Inflammatory macrophage treated with lipopolysaccharide for 1 hour (primary cell): Measurements from ENCODE around the gene HECW1.
"Not testable (repeated sequence)": the region's sequence is repeated elsewhere in the genome, so short reads cannot be mapped to it uniquely, and the experiment has no call there.

ENCODE experiments used
- DNase-seq, 2 donors: peaks; one replicate each; pipeline ENCODE4 v3.0.0-alpha.2; 2020 to 2022

HECW1 gene

DNA sequence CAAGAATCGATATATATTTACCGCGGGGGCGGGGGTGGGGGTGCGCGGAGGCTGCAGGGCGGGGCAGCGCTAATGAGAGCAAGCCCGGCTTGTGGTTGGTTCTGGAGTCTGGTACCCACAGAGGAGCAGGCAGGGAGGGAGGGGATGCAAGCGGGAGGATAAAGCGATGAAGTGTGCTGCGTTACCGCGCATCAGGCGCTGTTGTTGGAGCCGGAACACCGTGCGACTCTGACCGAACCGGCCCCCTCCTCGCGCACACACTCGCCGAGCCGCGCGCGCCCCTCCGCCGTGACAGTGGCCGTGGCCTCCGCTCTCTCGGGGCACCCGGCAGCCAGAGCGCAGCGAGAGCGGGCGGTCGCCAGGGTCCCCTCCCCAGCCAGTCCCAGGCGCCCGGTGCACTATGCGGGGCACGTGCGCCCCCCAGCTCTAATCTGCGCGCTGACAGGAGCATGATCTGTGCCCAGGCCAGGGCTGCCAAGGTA lies at the start of gene HECW1:
HECW1 (plus strand) TSS at position 189 of the 482 bp plus-strand sequence. CDS start 131,259 bp downstream, outside the sequence.
- no peak for DNase-seq

GRCh38 chr7:43071604-43072003 lies 40.8 kb upstream of the HECW1 start:
- DNase-seq, result peak in 1 of 2 donors; percentile 18

DNA sequence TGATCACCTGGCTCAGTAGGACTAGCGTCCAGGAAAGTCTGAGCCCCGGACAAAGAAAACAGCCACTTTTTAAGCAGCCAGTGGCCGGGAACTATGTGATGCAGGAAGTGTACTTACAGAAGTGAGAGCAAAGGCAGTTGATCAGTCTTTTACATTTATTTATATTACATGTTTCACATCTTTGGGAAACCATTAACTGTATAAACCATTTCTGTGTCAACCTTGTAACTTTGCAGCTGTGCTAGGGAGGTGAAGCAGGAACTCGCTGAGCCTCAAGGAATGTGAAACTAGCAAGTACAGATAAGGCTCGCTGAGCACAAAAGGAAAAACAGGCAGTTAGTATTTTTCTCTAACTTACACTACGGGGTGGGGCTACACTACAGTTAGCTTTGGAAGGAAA lies 39.9 kb upstream of the HECW1 start:
- no peak for DNase-seq

DNA sequence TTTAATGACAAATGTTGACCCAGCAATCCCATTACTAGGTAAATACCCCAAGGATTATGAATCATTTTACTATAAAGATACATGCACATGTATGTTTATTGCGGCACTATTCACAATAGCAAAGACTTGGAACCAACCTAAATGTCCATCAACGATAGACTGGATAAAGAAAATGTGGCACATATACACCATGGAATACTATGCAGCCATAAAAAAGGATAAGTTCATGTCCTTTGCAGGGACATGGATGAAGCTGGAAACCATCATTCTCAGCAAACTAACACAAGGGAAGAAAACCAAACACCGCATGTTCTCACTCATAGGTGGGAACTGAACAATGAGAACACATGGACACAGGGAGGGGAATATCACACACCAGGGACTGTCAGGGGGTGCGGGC lies 38.6 kb upstream of the HECW1 start:
- DNase-seq, result not testable (repeated sequence)

- peak; percentile 17 to 33 for DNase-seq
Measured at GRCh38 chr7:43076189-43076605, 36.2 kb upstream of the HECW1 start.

GRCh38 chr7:43076606-43077005 lies 35.8 kb upstream of the HECW1 start:
- no peak for DNase-seq

DNA sequence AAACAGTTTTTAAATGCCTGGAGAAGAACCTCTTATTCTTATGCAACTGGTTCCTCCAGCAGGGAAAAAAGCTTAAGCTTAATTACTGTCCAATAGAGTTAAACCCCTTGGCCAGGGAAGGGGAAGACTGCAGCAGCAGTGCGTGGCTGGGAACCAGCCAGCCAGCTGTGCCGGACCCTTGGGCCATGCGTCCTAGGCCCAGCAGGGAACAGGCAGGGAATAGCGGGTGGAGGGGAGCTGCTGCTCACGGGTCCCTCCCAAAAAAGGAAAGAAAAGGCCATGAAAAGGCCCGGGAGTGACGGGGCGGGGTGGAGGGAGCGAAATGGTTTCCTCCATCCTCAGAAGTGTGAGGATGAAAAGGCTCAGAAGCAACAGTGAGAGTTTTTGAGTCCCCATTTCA lies 35.2 kb upstream of the HECW1 start:
- no peak for DNase-seq

DNA sequence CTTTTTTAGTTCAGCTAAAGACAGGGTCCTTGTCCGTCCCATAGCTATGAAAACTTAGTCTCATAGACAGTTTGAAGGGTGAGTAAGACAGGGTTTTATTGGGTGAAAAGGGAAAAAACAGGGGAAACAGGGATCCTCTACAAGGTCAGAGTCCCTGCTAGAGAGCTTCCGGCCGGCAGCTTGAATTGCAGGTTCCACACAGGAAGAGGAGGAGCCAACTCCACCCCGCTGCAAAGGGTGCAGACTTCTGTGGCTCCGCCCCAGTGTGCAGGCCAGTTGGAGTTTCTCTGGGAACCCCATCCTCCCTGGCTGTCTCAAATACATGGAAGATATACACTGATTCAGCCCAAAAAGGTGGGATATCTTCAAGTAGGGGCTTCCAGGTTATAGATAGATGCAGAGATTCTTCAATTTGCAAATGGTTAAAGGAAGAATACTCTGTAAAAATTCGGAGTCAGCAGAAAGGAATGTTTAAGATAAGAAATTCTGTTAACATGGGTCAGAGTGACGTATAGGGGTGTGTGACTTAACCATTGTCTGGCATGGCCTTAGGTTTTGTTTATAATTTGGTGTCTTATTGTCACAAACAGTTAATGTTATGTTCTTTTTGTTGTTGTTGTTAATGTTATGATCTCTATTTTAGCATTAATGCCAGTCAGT lies 34.6 kb upstream of the HECW1 start:
- DNase-seq, result no peak

DNA sequence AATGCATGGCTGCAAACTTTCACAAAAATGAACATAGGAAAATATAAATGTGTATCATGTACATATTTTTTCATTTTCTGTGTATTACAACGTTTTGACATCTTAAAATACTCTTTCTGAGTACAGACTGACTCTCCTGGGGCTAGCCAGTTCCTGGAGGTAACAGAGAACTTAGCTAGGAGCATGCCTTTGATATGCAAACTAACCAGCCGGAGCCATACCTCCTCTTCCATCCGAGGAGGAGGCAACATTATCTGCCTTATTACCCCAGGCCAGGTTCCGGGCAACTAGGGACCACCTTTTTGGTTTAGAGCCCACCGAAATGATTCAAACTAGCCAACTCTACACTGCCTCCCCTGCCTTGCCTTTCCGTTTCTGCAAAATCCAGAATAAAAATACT lies 33.7 kb upstream of the HECW1 start:
- DNase-seq, result no peak

DNA sequence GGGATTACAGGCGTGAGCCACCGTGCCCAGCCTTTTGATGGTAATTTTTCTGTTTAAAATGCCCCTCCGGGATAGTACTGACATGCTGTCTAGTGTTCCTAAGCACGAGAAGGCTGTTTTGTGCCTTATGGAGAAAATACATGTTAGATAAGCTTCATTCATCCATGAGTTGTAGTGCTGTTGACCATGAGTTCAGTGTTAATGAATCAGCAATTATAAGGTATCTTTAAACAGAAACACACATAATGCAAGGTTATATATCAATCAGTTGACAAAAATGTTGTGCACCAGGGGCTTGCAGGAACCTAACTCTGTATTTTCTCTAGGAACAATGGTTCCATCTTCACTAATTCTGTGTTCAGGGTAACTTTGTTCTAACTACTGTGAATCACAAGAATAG lies 30.8 kb upstream of the HECW1 start:
- no peak for DNase-seq

- no peak for DNase-seq
Measured at GRCh38 chr7:43083106-43083505, 29.3 kb upstream of the HECW1 start.

- DNase-seq, result no peak
Measured at GRCh38 chr7:43085017-43085416, 27.4 kb upstream of the HECW1 start.

GRCh38 chr7:43085992-43086391 lies 26.5 kb upstream of the HECW1 start:
- DNase-seq, result no peak

DNA sequence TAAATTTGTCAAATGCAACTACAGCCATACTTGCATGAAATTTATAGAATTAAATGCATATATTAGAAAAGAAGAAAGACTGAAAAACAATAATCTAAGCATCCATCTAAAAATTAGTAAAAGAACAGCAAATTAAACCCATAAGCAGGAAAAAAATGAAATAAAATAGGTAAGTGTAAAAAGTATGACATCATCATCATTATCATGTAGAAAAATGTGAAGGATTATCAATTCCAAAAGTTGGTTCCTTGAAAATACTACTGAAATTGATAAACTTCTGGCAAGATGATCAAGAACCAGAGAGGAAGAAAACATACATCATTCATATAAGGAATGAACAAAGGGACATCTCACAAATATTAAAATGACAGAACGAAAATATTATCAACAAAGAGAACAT lies 19.6 kb upstream of the HECW1 start:
- no peak for DNase-seq

DNA sequence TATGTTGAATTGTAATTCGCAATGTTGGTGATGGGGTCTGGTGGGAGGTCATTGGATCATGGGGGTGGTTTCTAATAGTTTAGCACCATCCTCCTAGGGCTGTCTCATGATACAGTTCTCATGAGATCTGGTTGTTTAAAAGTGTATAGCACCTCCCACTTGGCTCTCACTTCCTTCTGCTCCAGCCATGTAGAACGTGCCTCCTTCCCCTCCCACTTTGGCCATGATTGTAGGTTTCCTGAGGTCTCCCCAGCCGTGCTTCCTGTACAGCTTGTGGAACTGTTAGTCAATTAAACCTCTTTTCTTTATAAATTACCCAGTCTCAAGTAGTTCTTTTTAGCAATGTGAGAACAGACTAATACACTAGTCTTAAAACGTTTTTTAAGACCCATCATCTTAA lies 15.6 kb upstream of the HECW1 start:
- no peak for DNase-seq

GRCh38 chr7:43099750-43100149 lies 12.7 kb upstream of the HECW1 start:
- DNase-seq, result no peak

GRCh38 chr7:43104874-43105520 lies 7.5 kb upstream of the HECW1 start:
- no peak for DNase-seq

DNA sequence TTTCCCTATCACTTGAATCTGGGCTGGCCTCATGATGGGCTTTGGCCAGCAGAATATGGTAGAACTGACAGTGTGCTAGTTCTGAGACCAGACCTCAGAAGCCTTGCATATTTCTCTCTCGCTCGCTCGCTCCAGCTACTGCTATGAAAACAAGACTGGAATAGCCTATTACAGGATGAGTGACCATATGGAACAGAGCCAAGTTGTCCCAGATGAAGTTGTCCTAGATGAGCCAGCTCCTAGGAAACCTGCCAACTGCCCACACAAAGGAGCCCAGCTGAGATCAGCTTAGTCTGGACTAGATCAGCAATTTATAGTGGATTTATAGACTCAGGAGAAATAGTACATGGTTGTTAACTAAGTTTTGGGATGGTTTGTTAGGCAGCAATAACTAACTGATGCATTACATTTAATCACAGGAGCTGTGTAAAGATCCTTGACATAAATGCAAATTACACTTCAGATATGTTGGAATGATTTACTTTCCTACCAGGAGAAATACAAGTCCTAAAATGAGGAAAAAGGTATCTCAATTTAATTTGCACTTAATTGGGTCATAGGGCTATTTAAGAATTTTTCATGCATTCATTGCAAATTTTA lies 6.8 kb upstream of the HECW1 start:
- no peak for DNase-seq

- DNase-seq, result peak; percentile 17 to 81
Measured at GRCh38 chr7:43108255-43109011, 4.0 kb upstream of the HECW1 start.

DNA sequence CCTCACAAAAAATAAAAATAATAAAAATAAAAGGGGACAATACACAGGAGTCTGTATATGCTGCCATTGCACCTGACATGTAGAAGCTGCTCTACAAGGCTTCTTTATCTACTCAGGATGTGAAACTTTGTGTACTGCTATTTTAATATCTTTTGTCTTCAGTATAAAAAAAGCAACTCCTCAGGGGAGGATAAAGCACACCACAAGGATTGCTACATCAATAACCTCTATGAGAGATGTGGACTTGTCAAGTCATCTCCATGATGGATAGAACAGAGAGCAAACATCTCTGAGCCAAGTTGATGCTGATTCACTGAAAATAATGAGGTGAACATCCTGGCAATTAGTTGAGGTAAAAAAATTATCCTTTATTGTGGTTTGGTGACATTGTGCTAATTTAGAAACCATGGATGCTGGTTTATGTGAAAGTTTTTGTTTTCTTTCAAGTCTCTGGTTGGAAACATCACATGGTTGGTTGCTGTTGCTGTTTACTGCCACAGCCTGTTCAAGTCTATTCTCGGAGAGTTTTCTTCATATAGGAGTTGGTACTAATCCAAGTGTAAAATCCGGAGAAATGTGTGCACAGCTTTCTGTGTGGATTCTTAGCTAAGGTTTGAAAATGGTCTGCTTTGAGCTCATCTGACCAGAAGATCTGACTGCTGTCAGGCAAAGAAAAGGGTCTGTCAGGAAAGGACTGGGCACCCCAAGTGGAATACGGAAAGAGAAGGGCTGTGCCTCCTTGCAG lies 1.5 kb upstream of the HECW1 start:
- DNase-seq, result no peak

- DNase-seq, result no peak
Measured at GRCh38 chr7:43111630-43112458, 603 bp upstream of the HECW1 start.
